ENCODE results near the gene PARP16.

The PARP16 gene

GRCh38 chr15:65331811-65332210, 45.1 kb upstream of the PARP16 start:
- no peak overlapping the region for H3K4me3 ChIP-seq (ENCODE audit: low read depth, low read length)
- no peak for TF ChIP-seq CTCF (IDR thresholded peaks at IDR 0.05; ENCODE audit: low read depth, low read length)

GRCh38 chr15:65330934-65331645, 44.4 kb upstream of the PARP16 start:
- no peak for TF ChIP-seq CTCF (IDR thresholded peaks at IDR 0.05; ENCODE audit: low read depth, low read length)
- H3K4me3 ChIP-seq (ENCODE audit: low read depth, low read length), result no peak overlapping the region

GRCh38 chr15:65329984-65330735, 43.5 kb upstream of the PARP16 start:
- no peak for TF ChIP-seq CTCF (IDR thresholded peaks at IDR 0.05; ENCODE audit: low read depth, low read length)
- no peak overlapping the region for H3K4me3 ChIP-seq (ENCODE audit: low read depth, low read length)

- TF ChIP-seq CTCF (IDR thresholded peaks at IDR 0.05; ENCODE audit: low read depth, low read length), result no peak
- no peak overlapping the region for H3K4me3 ChIP-seq (ENCODE audit: low read depth, low read length)
Measured at GRCh38 chr15:65329288-65329983, 42.8 kb upstream of the PARP16 start.

GRCh38 chr15:65328506-65329287, 42.0 kb upstream of the PARP16 start:
- no peak for TF ChIP-seq CTCF (IDR thresholded peaks at IDR 0.05; ENCODE audit: low read depth, low read length)
- no peak overlapping the region for H3K4me3 ChIP-seq (ENCODE audit: low read depth, low read length)

- no peak for TF ChIP-seq CTCF (IDR thresholded peaks at IDR 0.05; ENCODE audit: low read depth, low read length)
- no peak overlapping the region for H3K4me3 ChIP-seq (ENCODE audit: low read depth, low read length)
Measured at GRCh38 chr15:65327651-65328393, 41.1 kb upstream of the PARP16 start.
